ENCODE measurements around the gene INTS11. TPM values are rescaled to one million over a fixed set of nuclear protein-coding genes. Genes with fewer than 3 reads are reported as not detected.

Gene INTS11
- polyA plus RNA-seq, 1 donor (not counting 4 experiments of a cell fraction or from before 2014, with no cell fraction given) = 70.4 TPM

DNA sequence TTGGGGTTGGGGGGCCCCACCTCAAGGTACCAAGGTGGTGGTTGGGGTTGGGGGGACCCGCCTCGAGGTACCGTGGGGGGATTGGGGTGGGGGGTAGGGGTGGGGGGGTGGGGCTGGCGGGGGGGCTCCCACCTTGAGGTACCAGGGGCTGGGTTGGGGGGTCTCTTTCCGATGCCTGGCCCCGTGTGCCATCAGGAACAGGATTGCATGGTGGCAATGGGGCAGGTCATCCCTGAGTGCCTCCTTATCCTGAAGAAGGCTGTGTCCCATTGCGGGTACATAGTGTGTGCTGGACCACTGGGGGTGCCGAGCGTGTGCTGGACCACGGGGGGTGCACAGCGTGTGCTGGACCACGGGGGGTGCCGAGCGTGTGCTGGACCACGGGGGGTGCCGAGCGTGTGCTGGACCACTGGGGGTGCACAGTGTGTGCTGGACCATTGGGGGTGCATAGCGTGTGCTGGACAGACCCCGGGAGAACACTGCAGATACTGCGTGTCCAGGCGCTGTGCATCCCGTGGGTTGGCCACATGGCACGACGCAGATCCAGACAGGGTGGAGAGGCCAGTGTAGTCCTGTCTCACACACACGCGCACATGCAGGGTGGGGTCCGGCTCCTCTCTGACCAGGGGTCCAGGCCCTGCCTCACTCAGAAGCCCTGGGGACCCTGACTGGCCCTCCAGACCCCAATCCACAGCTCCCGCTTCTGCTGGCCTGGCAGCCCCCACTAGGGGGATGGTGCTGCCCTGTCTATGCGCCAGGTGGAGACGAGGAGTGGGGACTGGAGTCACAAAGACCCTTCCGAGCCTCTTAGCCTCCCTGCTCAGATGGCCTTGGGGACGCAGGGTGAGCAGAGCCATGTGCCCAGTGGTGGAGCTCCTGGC is 40.0 kb downstream of the INTS11 start:
- no peak overlapping the region for H3K4me3 ChIP-seq (ENCODE audit: control insufficient read depth in 2 of 3, extremely low read depth in 1 of 3, insufficient read depth in 2 of 3, low read depth in 1 of 3, low read length in 3 of 3)
- dilution Hi-C loops (cut with MboI; ENCODE audit: extremely low pct_ligation_motif_present, low sequenced_read_pairs) = no loop called here
- no peaks in the 10 kb centered on the region for H3K36me3 ChIP-seq (ENCODE audit: control insufficient read depth in 2 of 2, extremely low read depth in 1 of 2, insufficient read depth in 2 of 2, low read length in 2 of 2)
- H2AFZ ChIP-seq (ENCODE audit: control insufficient read depth, low read length) = no peak overlapping the region
- H3K79me2 ChIP-seq (ENCODE audit: control insufficient read depth, insufficient read depth, low read length) = no peaks in the 10 kb centered on the region
- H3K27ac ChIP-seq (ENCODE audit: control insufficient read depth, insufficient read depth, low read length) = no peak overlapping the region
- no peak overlapping the region for H3K4me2 ChIP-seq (ENCODE audit: control insufficient read depth, extremely low read depth, insufficient read depth, low read depth, low read length)
- peaks cover 12% of the 10 kb centered on the region for H3K4me1 ChIP-seq (ENCODE audit: control insufficient read depth, extremely low read depth, insufficient read depth, low read length)
- H3K9ac ChIP-seq (ENCODE audit: control insufficient read depth, extremely low read depth, insufficient read depth, low read length) = no peak overlapping the region
- FAIRE-seq (no peak), DNase-seq (ENCODE audit: low read depth, low spot score) (no peak)
- no peaks in the 10 kb centered on the region for H3K9me1 ChIP-seq (ENCODE audit: control insufficient read depth, extremely low read depth, insufficient read depth, low read length)
- TF ChIP-seq CTCF (optimal IDR thresholded peaks at IDR 0.05 in 1 of 3, IDR thresholded peaks at IDR 0.05 in 1 of 3, conservative IDR thresholded peaks at IDR 0.05 in 1 of 3; ENCODE audit: extremely low read depth in 1 of 3, insufficient read depth in 2 of 3, low read length in 3 of 3) (no peak), EZH2 (IDR thresholded peaks at IDR 0.05; ENCODE audit: low read length) (no peak)
- no peaks in the 10 kb centered on the region for H3K9me3 ChIP-seq (ENCODE audit: control insufficient read depth, low read depth, low read length)
- H4K20me1 ChIP-seq (ENCODE audit: control insufficient read depth, extremely low read depth, insufficient read depth, low read length) = no peaks in the 10 kb centered on the region
- H3K27me3 ChIP-seq (ENCODE audit: control insufficient read depth, extremely low read depth, insufficient read depth, low read length) = no peaks in the 10 kb centered on the region

GRCh38 chr1:1283821-1284220 is 40.6 kb downstream of the INTS11 start:
- H3K79me2 ChIP-seq (ENCODE audit: control insufficient read depth, insufficient read depth, low read length) = no peaks in the 10 kb centered on the region
- no peak for DNase-seq (ENCODE audit: low read depth, low spot score)
- H3K9me1 ChIP-seq (ENCODE audit: control insufficient read depth, extremely low read depth, insufficient read depth, low read length) = no peaks in the 10 kb centered on the region
- H4K20me1 ChIP-seq (ENCODE audit: control insufficient read depth, extremely low read depth, insufficient read depth, low read length) = no peaks in the 10 kb centered on the region
- no peaks in the 10 kb centered on the region for H3K27me3 ChIP-seq (ENCODE audit: control insufficient read depth, extremely low read depth, insufficient read depth, low read length)
- no peak overlapping the region for H3K4me2 ChIP-seq (ENCODE audit: control insufficient read depth, extremely low read depth, insufficient read depth, low read depth, low read length)
- TF ChIP-seq CTCF (optimal IDR thresholded peaks at IDR 0.05 in 1 of 3, IDR thresholded peaks at IDR 0.05 in 1 of 3, conservative IDR thresholded peaks at IDR 0.05 in 1 of 3; ENCODE audit: extremely low read depth in 1 of 3, insufficient read depth in 2 of 3, low read length in 3 of 3) = peak in 1 of 3 experiments; percentile 28
- no peak for TF ChIP-seq EZH2 (IDR thresholded peaks at IDR 0.05; ENCODE audit: low read length)
- peaks cover 12% of the 10 kb centered on the region for H3K4me1 ChIP-seq (ENCODE audit: control insufficient read depth, extremely low read depth, insufficient read depth, low read length)
- no peak overlapping the region for H3K27ac ChIP-seq (ENCODE audit: control insufficient read depth, insufficient read depth, low read length)
- H3K4me3 ChIP-seq (ENCODE audit: control insufficient read depth in 2 of 3, extremely low read depth in 1 of 3, insufficient read depth in 2 of 3, low read depth in 1 of 3, low read length in 3 of 3) = no peak overlapping the region
- no peaks in the 10 kb centered on the region for H3K9me3 ChIP-seq (ENCODE audit: control insufficient read depth, low read depth, low read length)
- no peak overlapping the region for H3K9ac ChIP-seq (ENCODE audit: control insufficient read depth, extremely low read depth, insufficient read depth, low read length)
- H3K36me3 ChIP-seq (ENCODE audit: control insufficient read depth in 2 of 2, extremely low read depth in 1 of 2, insufficient read depth in 2 of 2, low read length in 2 of 2) = no peaks in the 10 kb centered on the region
- no peak for FAIRE-seq
- H2AFZ ChIP-seq (ENCODE audit: control insufficient read depth, low read length) = no peak overlapping the region
- dilution Hi-C loops (cut with MboI; ENCODE audit: extremely low pct_ligation_motif_present, low sequenced_read_pairs) = no loop called here
